Neuronal stem cell (in vitro differentiated cells): Measurements from ENCODE around the gene CKM.

Source experiments
- DNase-seq: peaks from one replicate; pipeline ENCODE4 v3.0.0-alpha.2; 2013; ENCODE audit warnings: low spot score
- H2AFZ ChIP-seq: one replicate; pipeline ENCODE4 v1.6.1; 2013; ENCODE audit warnings: mild to moderate bottlenecking, low read length, inconsistent platforms
- H2AK5ac ChIP-seq: 2 replicates; pipeline ENCODE4 v1.6.1; 2013; ENCODE audit warnings: low read depth, mild to moderate bottlenecking, inconsistent platforms, low read length, moderate library complexity, mixed read lengths
- H2BK120ac ChIP-seq: 2 replicates; pipeline ENCODE4 v1.6.1; 2013; ENCODE audit warnings: low read depth, mild to moderate bottlenecking, inconsistent platforms, low read length, moderate library complexity, mixed read lengths
- H2BK12ac ChIP-seq: one replicate; pipeline ENCODE4 v1.6.1; 2013; ENCODE audit warnings: low read length, inconsistent platforms
- H2BK15ac ChIP-seq: 2 replicates; pipeline ENCODE4 v1.6.1; 2013; ENCODE audit warnings: mild to moderate bottlenecking, low read length, inconsistent platforms, mixed read lengths
- H2BK5ac ChIP-seq: one replicate; pipeline ENCODE4 v1.6.1; 2013; ENCODE audit warnings: inconsistent platforms, mild to moderate bottlenecking, low read length, moderate library complexity
- H3K14ac ChIP-seq: one replicate; pipeline ENCODE4 v1.6.1; 2013; ENCODE audit warnings: low read length, inconsistent platforms
- H3K18ac ChIP-seq: 2 replicates; pipeline ENCODE4 v1.6.1; 2013; ENCODE audit warnings: low read length, inconsistent platforms
- H3K23ac ChIP-seq: 2 replicates; pipeline ENCODE4 v1.6.1; 2013; ENCODE audit warnings: low read depth, mild to moderate bottlenecking, mixed read lengths, low read length, inconsistent platforms; ENCODE audit not compliant: poor library complexity
- H3K27ac ChIP-seq: replicated peaks from 3 replicates; pipeline ENCODE4 v1.5.1; 2013; ENCODE audit warnings: low read length, inconsistent platforms
- H3K27me3 ChIP-seq, 3 experiments: 2 replicates each; pipeline ENCODE4 v1.6.1; 2013; ENCODE audit warnings: low read length in 3 of 3, mild to moderate bottlenecking in 2 of 3, inconsistent platforms in 1 of 3, low read depth in 1 of 3, mixed read lengths in 1 of 3, moderate library complexity in 1 of 3; ENCODE audit not compliant: control insufficient read depth in 3 of 3, insufficient read depth in 3 of 3
- H3K36me3 ChIP-seq, 2 donors: replicated peaks in 1 of 2; 2 replicates each; pipeline ENCODE4 v1.6.1; 2013; ENCODE audit warnings: low read length in 2 of 2; ENCODE audit not compliant: control insufficient read depth in 2 of 2, insufficient read depth in 2 of 2
- H3K4ac ChIP-seq: 2 replicates; pipeline ENCODE4 v1.6.1; 2013; ENCODE audit warnings: inconsistent platforms, mild to moderate bottlenecking, low read length, moderate library complexity
- H3K4me1 ChIP-seq, 2 donors: 1 replicate in 1 of 2; 2 replicates in 1 of 2; pipeline ENCODE4 v1.6.1; 2013; ENCODE audit warnings: low read length in 2 of 2, low read depth in 1 of 2; ENCODE audit not compliant: control insufficient read depth in 2 of 2, insufficient read depth in 1 of 2
- H3K4me2 ChIP-seq: one replicate; pipeline ENCODE4 v1.6.1; 2013; ENCODE audit warnings: mild to moderate bottlenecking, low read length, inconsistent platforms; ENCODE audit not compliant: insufficient read depth, poor library complexity, severe bottlenecking
- H3K4me3 ChIP-seq, 2 donors: 2 replicates each; pipeline ENCODE4 v1.5.1; 2013; ENCODE audit warnings: low read length in 2 of 2, mild to moderate bottlenecking in 2 of 2, inconsistent platforms in 1 of 2, moderate library complexity in 1 of 2
- H3K79me1 ChIP-seq: one replicate; pipeline ENCODE4 v1.6.1; 2013; ENCODE audit warnings: low read depth, mild to moderate bottlenecking, inconsistent platforms, low read length, moderate library complexity
- H3K9ac ChIP-seq: one replicate; pipeline ENCODE4 v1.6.1; 2013; ENCODE audit warnings: mild to moderate bottlenecking, low read depth, low read length, inconsistent platforms; ENCODE audit not compliant: poor library complexity
- H3K9me3 ChIP-seq, 2 donors: replicated peaks in 1 of 2; 2 replicates each; pipeline versions ENCODE3 to v1.6.1; 2013; ENCODE audit warnings: low read length in 2 of 2, mild to moderate bottlenecking in 2 of 2, inconsistent platforms in 1 of 2, low read depth in 1 of 2, mixed read lengths in 1 of 2, moderate library complexity in 1 of 2; ENCODE audit not compliant: control insufficient read depth in 2 of 2, insufficient read depth in 1 of 2
- H4K8ac ChIP-seq: one replicate; pipeline ENCODE4 v1.6.1; 2013; ENCODE audit warnings: low read depth, mild to moderate bottlenecking, inconsistent platforms, low read length, moderate library complexity
- H4K91ac ChIP-seq: one replicate; pipeline ENCODE4 v1.6.1; 2013; ENCODE audit warnings: low read length, low read depth, mild to moderate bottlenecking, inconsistent platforms; ENCODE audit not compliant: poor library complexity
- WGBS, 2 donors: extraction: QIAGEN DNeasy Blood & Tissue Kit; methylation state at CpG; one replicate each; pipeline ENCODE4 v1.1.7; 2013; ENCODE audit warnings: missing lambda C conversion rate in 2 of 2, mixed read lengths in 1 of 2; ENCODE audit not compliant: insufficient read length in 2 of 2, insufficient replicate concordance in 1 of 2; ENCODE audit errors: extremely low coverage in 2 of 2; 5-methylcytosine and 5-hydroxymethylcytosine counted together

CKM gene

DNA sequence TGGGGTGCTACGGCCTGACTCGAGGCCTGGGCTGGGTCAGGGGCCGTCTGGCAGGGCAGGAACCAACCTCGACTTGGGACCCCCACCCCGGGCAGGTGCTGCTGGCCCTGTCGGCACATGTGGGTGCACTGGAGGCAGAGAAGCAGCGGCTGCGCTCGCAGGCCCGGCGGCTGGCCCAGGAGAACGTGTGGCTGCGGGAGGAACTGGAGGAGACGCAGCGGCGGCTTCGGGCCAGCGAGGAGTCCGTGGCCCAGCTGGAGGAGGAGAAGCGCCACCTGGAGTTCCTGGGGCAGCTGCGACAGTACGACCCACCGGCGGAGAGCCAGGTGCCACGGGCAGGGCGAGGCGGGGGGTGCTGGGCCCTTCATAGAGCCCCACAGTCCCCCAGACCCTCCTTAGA lies 23.8 kb upstream of the CKM start:
- Histone ChIP-seq H3K23ac (peak overlapping the region; percentile 52), H3K27me3 (peaks cover 0 to 40% (median 15%) of the 10 kb centered on the region in 3 experiments)

DNA sequence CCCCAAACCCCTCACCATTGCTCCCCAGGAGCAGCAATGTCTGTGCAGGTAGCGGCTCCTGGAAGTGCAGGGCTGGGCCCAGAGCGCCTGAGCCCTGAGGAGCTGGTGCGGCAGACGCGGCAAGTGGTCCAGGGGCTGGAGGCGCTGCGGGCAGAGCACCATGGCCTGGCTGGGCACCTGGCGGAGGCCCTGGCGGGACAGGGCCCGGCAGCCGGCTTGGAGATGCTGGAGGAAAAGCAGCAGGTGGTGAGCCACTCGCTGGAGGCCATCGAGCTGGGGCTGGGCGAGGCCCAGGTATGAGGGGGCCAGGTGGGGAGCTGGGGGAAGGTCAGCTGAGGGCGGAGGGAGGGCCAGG lies 22.8 kb upstream of the CKM start:
- Histone ChIP-seq H2BK5ac (no peak overlapping the region), H3K27me3 (peaks cover 5 to 49% (median 24%) of the 10 kb centered on the region in 3 experiments), H2BK15ac (no peak overlapping the region), H3K18ac (peak overlapping the region; percentile 42), H2AFZ (no peak overlapping the region), H3K9me3 (peaks cover 0 to 3% of the 10 kb centered on the region in 2 donors), H3K4me3 (no peak overlapping the region), H3K27ac (no peak overlapping the region), H3K23ac (peak overlapping the region; percentile 59), H4K91ac (no peak overlapping the region), H4K8ac (no peak overlapping the region), H3K79me1 (no peaks in the 10 kb centered on the region), H3K9ac (no peak overlapping the region), H3K36me3 (peaks cover 3 to 12% of the 10 kb centered on the region in 2 donors), H3K4ac (no peak overlapping the region), H2BK12ac (peak overlapping the region; percentile 17), H3K14ac (peak overlapping the region; percentile 50), H3K4me2 (no peak overlapping the region), H2AK5ac (peak overlapping the region; percentile 31), H2BK120ac (no peak overlapping the region), H3K4me1 (peaks cover 0 to 6% of the 10 kb centered on the region in 2 donors)
- WGBS, 2 donors = no CpG with 5 or more reads among the region's 15 CpGs
- DNase-seq = no peak

More for the DNA sequence above, 23.8 kb upstream of the CKM start:
- Histone ChIP-seq H3K4me3 (no peak overlapping the region), H3K18ac (peak overlapping the region; percentile 85), H3K79me1 (no peaks in the 10 kb centered on the region), H4K8ac (no peak overlapping the region), H3K9ac (peak overlapping the region; percentile 63), H3K4ac (no peak overlapping the region), H2BK5ac (no peak overlapping the region), H3K14ac (peak overlapping the region; percentile 90), H2BK120ac (peak overlapping the region; percentile 41), H3K4me1 (peaks cover 0 to 6% of the 10 kb centered on the region in 2 donors), H2BK15ac (no peak overlapping the region), H2BK12ac (peak overlapping the region; percentile 90), H3K27ac (no peak overlapping the region), H4K91ac (no peak overlapping the region), H2AK5ac (no peak overlapping the region), H3K4me2 (no peak overlapping the region), H2AFZ (no peak overlapping the region), H3K9me3 (peaks cover 0 to 1% of the 10 kb centered on the region in 2 donors), H3K36me3 (peaks cover 9 to 21% of the 10 kb centered on the region in 2 donors)
- no peak for DNase-seq
- WGBS, 2 donors = no CpG with 5 or more reads among the region's 27 CpGs

DNA sequence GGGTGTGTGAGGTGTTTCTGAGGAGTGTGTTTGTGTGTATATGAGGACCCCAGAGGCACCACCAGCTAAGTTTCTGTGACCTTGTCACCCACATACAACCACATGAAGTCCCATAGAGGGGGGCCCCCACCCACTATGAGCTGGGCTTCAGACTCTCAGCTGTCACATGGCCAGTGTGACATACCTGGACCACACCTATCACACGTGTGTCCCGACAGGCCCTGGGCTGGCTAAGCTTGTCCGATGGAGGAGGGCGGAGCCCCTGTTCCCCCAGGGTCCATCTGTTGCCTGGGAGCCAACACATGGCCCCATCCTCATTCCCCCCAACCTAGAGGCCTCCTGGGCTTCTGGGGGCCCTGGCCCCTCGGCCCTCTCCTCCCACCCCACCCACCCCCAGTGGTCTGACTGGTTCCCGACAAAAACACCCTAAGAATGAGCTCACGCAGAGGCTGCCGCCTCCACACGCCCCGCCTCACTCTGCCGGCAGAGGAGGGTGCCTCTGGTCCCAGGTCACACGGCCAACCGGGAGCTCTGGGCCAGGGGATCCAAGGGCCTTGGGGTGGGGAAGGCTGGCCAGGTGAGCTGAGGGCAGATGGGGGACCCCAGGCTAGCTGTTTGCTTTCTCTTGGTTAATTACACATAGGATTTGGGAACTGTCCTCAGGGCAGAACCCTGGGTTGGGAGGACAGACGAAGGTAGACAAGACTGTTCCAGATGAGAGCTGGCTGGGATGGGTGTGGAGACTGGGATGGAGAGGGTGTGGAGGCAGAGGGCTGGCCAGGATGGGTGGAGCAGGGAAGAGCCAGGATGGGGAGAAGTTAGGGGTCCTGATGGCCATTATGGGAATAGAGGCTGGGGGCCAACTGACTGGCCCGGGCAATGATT lies 22.2 kb upstream of the CKM start:
- Histone ChIP-seq H3K18ac (no peak overlapping the region), H3K9ac (no peak overlapping the region), H3K79me1 (no peaks in the 10 kb centered on the region), H3K9me3 (peaks cover 0 to 3% of the 10 kb centered on the region in 2 donors), H4K8ac (no peak overlapping the region), H3K23ac (no peak overlapping the region), H2BK120ac (no peak overlapping the region), H3K4me1 (peaks cover 0 to 6% of the 10 kb centered on the region in 2 donors), H3K27me3 (peaks cover 5 to 54% (median 30%) of the 10 kb centered on the region in 3 experiments), H2AFZ (no peak overlapping the region), H4K91ac (no peak overlapping the region), H3K4ac (no peak overlapping the region), H2AK5ac (no peak overlapping the region), H2BK15ac (no peak overlapping the region), H2BK12ac (no peak overlapping the region), H3K36me3 (peaks cover 3 to 6% of the 10 kb centered on the region in 2 donors), H3K14ac (no peak overlapping the region), H2BK5ac (no peak overlapping the region), H3K27ac (no peak overlapping the region), H3K4me2 (no peak overlapping the region), H3K4me3 (no peak overlapping the region)
- WGBS, 2 donors = no CpG with 5 or more reads among the region's 15 CpGs
- DNase-seq = no peak

DNA sequence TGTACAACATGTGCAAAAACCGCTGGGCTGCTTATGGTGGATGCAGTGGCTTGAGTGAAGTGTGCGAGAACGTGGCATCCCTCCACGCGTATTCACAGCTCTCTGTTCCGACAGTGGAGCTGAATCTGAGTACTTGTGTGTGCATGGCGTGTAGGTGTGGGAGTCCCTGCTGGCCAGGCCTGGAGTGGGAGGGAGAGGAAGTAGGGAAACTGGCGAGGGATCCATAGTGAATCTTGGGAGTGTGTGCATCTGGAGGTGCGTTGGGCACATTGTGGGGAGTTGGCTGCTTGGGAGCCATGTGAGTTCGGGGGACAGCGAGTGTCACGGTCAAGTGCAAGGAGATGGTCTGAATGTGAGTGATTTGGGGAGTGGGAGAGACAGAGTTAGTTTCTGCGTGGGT lies 20.2 kb upstream of the CKM start:
- H3K4me1 ChIP-seq = peaks cover 0 to under 1% of the 10 kb centered on the region in 2 donors
- no peak overlapping the region for H2AFZ ChIP-seq
- peak overlapping the region in 1 of 2 donors; percentile 7 for H3K4me3 ChIP-seq
- no CpG with 5 or more reads among the region's 13 CpGs for WGBS, 2 donors
- H3K4me2 ChIP-seq = no peak overlapping the region
- no peak overlapping the region for H3K9ac ChIP-seq
- no peak overlapping the region for H4K91ac ChIP-seq
- H3K4ac ChIP-seq = no peak overlapping the region
- H2BK15ac ChIP-seq = no peak overlapping the region
- H2BK12ac ChIP-seq = no peak overlapping the region
- H3K27me3 ChIP-seq = peaks cover 5 to 57% (median 32%) of the 10 kb centered on the region in 3 experiments
- no peak overlapping the region for H2BK120ac ChIP-seq
- H3K9me3 ChIP-seq = peaks cover 0 to 3% of the 10 kb centered on the region in 2 donors
- no peak overlapping the region for H3K14ac ChIP-seq
- H3K36me3 ChIP-seq = no peaks in the 10 kb centered on the region
- H3K18ac ChIP-seq = no peak overlapping the region
- no peak overlapping the region for H2BK5ac ChIP-seq
- no peak for DNase-seq
- H3K79me1 ChIP-seq = no peaks in the 10 kb centered on the region
- H3K23ac ChIP-seq = peak overlapping the region; percentile 37
- H3K27ac ChIP-seq = no peak overlapping the region
- no peak overlapping the region for H4K8ac ChIP-seq
- H2AK5ac ChIP-seq = no peak overlapping the region
